ENCODE measurements around the gene PRSS8. TPM values are rescaled to one million over a fixed set of nuclear protein-coding genes. Genes with fewer than 3 reads are reported as not detected.

PRSS8 gene
- 0.82 to 1.8 TPM (median 1.3 TPM) in 5 replicates for total RNA-seq (2022; extraction: Qiagen RNA extraction)

GRCh38 chr16:31135535-31136286 is at the start of gene PRSS8:
Gene PRSS8, minus strand, starts transcription at chr16:31135727. Its CDS starts 229 bp downstream, at chr16:31135498.

GRCh38 chr16:31179747-31180459 is 44.4 kb upstream of the PRSS8 start, which contains the start of gene FUS:
Gene FUS, plus strand, starts transcription at chr16:31180139. Its CDS starts 76 bp downstream, at chr16:31180215.

GRCh38 chr16:31149894-31150890 is 14.7 kb upstream of the PRSS8 start, which contains the start of gene PRSS36:
Gene PRSS36, minus strand, starts transcription at chr16:31150066. Its CDS starts 31 bp downstream, at chr16:31150035.

DNA sequence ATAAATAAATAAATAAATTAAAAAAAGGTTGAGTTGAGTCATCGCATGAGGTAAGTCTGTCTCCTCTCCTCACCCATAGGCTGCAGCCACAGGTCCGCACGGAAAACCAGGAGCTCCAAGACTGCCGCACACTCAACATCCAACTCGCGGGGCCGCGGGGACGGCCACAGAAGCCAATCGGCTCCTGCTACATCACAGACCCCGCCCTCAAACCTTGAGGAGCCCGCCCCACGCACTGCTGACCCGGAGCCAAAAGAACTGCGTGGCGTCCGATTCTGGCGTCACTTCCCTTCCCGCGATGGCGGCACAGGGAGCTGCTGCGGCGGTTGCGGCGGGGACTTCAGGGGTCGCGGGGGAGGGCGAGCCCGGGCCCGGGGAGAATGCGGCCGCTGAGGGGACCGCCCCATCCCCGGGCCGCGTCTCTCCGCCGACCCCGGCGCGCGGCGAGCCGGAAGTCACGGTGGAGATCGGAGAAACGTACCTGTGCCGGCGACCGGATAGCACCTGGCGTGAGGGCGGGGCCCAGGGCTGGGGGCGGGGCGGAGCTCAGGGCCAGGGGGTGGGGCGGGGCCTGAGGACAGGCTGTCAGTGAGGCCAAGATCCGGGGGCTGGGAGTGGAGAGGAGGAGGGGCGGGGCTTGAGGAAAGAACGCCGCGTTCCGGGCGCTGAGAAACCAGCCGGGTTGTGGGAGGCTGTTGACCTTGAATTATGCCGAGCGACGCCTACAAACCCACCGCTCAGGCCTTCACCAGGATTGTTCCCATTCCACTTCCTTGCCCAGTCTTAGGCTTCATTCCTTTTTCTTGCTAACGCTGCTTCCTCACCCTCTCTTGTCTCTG is 17.9 kb downstream of the PRSS8 start, which contains the start of gene KAT8:
Gene KAT8 (plus strand): TSS at position 281 of the 839 bp plus-strand sequence. CDS start 18 bp downstream, at position 299.

GRCh38 chr16:31108035-31108793 is 27.3 kb downstream of the PRSS8 start, which contains the start of gene BCKDK:
Gene BCKDK, plus strand, starts transcription at chr16:31108386. Its CDS starts 838 bp downstream, at chr16:31109224.

DNA sequence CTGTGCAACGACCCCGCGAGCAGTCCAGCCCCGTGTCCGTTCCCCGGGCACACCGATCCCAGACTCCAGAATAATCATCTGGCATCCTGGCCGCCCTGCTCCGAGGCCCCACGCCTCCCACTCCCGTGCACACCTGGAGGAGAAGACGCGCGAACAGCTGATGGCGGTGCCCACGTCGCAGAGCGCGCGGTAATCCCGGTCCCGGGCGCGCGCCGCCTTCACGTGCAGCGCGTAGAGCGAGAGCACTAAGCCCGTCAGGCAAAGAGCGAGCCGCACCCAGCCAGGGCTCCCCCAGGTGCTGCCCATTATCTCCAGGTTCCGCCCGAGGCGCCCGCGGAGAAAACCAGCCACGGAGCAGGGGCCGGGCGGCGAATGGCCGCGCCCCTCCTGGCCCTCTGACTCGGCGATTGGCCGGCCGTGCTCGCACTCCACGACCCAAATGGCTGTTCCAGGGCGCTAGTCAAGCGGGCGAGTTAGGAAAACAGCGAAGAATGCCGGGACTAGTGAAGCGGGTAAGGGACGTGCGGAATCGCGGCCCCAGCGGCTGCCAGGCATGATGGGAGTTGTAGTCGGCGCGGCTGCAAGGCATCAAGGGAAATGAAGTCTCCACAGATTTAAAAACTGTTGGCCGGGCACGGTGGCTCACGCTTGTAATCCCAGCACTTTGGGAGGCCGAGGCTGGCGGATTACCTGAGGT is 41.0 kb downstream of the PRSS8 start, which contains the start of gene VKORC1:
Gene VKORC1 (minus strand): TSS at position 374 of the 697 bp plus-strand sequence. CDS start 68 bp downstream, at position 306.

DNA sequence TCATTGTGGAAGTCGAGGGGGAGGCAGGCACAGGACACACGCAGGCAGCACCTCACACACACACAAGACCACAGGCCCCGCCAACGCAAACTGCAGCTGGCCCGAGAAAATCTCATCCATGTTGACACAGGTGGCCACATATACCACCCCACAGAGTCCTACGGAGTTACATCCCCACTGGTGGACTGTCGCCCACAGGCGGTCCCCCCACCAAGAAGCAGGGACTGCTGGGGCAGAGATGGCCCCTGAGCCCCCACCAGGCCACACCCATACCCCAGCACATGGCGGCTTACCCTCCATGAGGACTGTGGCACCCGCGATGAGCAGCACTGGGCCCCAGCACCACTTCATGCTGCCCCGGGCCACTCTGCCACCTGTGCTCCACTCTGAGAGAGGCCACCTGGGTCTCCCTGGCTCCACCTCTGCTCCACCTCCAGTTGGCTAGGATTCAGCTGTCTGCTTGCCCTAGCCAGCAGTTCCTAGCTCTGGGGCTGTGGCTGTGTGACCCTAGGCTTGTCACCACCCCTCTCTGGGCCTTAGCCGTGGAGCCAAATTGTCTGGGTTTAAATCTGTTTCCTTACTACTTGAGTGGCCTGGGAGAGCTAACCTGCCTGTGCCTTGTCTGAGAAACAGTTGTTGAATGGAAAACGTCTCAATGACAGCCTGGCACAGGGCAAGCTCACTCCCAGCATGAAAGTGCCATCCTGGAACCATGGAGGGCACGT is 46.9 kb downstream of the PRSS8 start, which contains the start of gene PRSS53:
Gene PRSS53 (minus strand): TSS at position 485 of the 725 bp plus-strand sequence. CDS start 134 bp downstream, at position 351.

Other genes with a start within 250 kb of the PRSS8 start
- 28.2 to 42.9 TPM (median 40.1 TPM) in 5 replicates for gene BCL7C, start 241.7 kb downstream of the PRSS8 start, total RNA-seq (2022; extraction: Qiagen RNA extraction)
- gene CTF1, start 239.1 kb downstream of the PRSS8 start, total RNA-seq (2022; extraction: Qiagen RNA extraction) = 0.07 to 0.26 TPM (median 0.21 TPM) in 5 replicates
- 10.3 to 22.1 TPM (median 19.3 TPM) in 5 replicates for gene FBXL19, start 212.2 kb downstream of the PRSS8 start, total RNA-seq (2022; extraction: Qiagen RNA extraction)
- gene ORAI3, start 186.7 kb downstream of the PRSS8 start, total RNA-seq (2022; extraction: Qiagen RNA extraction) = 9.4 to 14.4 TPM (median 11.0 TPM) in 5 replicates
- 13.3 to 22.5 TPM (median 20.3 TPM) in 5 replicates for gene SETD1A, start 178.0 kb downstream of the PRSS8 start, total RNA-seq (2022; extraction: Qiagen RNA extraction)
- 11.5 to 17.6 TPM (median 14.2 TPM) in 5 replicates for gene HSD3B7, start 150.5 kb downstream of the PRSS8 start, total RNA-seq (2022; extraction: Qiagen RNA extraction)
- gene STX1B, start 125.1 kb downstream of the PRSS8 start, total RNA-seq (2022; extraction: Qiagen RNA extraction) = 1.6 to 2.4 TPM (median 1.9 TPM) in 5 replicates
- 55.0 to 65.3 TPM (median 57.5 TPM) in 5 replicates for gene STX4, start 102.2 kb downstream of the PRSS8 start, total RNA-seq (2022; extraction: Qiagen RNA extraction)
- gene ZNF668, start 61.5 kb downstream of the PRSS8 start, total RNA-seq (2022; extraction: Qiagen RNA extraction) = 10.8 to 18.9 TPM (median 14.7 TPM) in 5 replicates
- gene ZNF646, start 61.3 kb downstream of the PRSS8 start, total RNA-seq (2022; extraction: Qiagen RNA extraction) = 6.0 to 12.2 TPM (median 10.6 TPM) in 5 replicates
- 0.64 to 2.0 TPM (median 1.1 TPM) in 5 replicates for gene PRSS53, start 46.8 kb downstream of the PRSS8 start, total RNA-seq (2022; extraction: Qiagen RNA extraction)
- 101 to 130 TPM (median 125 TPM) in 5 replicates for gene VKORC1, start 40.9 kb downstream of the PRSS8 start, total RNA-seq (2022; extraction: Qiagen RNA extraction)
- gene BCKDK, start 27.3 kb downstream of the PRSS8 start, total RNA-seq (2022; extraction: Qiagen RNA extraction) = 39.2 to 58.5 TPM (median 52.3 TPM) in 5 replicates
- 41.5 to 51.5 TPM (median 50.7 TPM) in 5 replicates for gene KAT8, start 18.1 kb downstream of the PRSS8 start, total RNA-seq (2022; extraction: Qiagen RNA extraction)
- gene PRSS36, start 14.3 kb upstream of the PRSS8 start, total RNA-seq (2022; extraction: Qiagen RNA extraction) = 0.62 to 1.4 TPM (median 0.99 TPM) in 5 replicates
- 541 to 618 TPM (median 565 TPM) in 5 replicates for gene FUS, start 44.4 kb upstream of the PRSS8 start, total RNA-seq (2022; extraction: Qiagen RNA extraction)
- gene PYCARD, start 67.0 kb upstream of the PRSS8 start, total RNA-seq (2022; extraction: Qiagen RNA extraction) = 26.3 to 36.4 TPM (median 31.3 TPM) in 5 replicates
- 0.01 to 0.06 TPM (median 0.03 TPM) in 5 replicates for gene TRIM72, start 78.4 kb upstream of the PRSS8 start, total RNA-seq (2022; extraction: Qiagen RNA extraction)
- gene PYDC1, start 81.4 kb upstream of the PRSS8 start, total RNA-seq (2022; extraction: Qiagen RNA extraction) = not detected in 5 replicates
- 1.2 to 1.8 TPM (median 1.8 TPM) in 5 replicates for gene ITGAM, start 124.2 kb upstream of the PRSS8 start, total RNA-seq (2022; extraction: Qiagen RNA extraction)
- gene ITGAX, start 219.4 kb upstream of the PRSS8 start, total RNA-seq (2022; extraction: Qiagen RNA extraction) = 0.76 to 1.8 TPM (median 1.0 TPM) in 5 replicates